ENCODE data around the gene LMAN2L. TPM values are rescaled to one million over a fixed set of nuclear protein-coding genes. Genes with fewer than 3 reads are reported as not detected.

LMAN2L gene
- polyA plus RNA-seq, 1 experiment = 29.6 TPM

DNA sequence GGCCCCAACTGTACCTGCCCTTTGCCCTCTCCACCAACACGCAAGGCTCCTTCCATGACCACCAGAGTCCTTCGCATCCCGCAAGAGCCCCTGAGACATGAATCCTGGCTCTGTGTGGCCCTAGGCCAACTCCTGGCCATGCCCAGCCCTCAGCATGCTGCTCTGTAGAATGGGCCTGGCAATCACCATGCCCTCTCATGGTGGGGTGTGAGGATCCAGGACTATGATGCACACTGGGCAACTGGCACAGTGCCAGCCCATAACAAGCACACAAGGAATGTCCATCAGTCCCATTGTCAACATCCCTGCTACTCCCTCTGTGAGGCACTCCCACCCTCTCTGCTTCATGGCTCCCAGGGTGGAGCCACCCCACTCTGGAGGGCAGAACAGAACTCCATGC lies 52.6 kb downstream of the LMAN2L start:
- TF ChIP-seq, protein P1, sequence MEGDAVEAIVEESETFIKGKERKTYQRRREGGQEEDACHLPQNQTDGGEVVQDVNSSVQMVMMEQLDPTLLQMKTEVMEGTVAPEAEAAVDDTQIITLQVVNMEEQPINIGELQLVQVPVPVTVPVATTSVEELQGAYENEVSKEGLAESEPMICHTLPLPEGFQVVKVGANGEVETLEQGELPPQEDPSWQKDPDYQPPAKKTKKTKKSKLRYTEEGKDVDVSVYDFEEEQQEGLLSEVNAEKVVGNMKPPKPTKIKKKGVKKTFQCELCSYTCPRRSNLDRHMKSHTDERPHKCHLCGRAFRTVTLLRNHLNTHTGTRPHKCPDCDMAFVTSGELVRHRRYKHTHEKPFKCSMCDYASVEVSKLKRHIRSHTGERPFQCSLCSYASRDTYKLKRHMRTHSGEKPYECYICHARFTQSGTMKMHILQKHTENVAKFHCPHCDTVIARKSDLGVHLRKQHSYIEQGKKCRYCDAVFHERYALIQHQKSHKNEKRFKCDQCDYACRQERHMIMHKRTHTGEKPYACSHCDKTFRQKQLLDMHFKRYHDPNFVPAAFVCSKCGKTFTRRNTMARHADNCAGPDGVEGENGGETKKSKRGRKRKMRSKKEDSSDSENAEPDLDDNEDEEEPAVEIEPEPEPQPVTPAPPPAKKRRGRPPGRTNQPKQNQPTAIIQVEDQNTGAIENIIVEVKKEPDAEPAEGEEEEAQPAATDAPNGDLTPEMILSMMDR (IDR thresholded peaks at IDR 0.05; ENCODE audit: insufficient read depth, low read depth, low read length) = no peak
- DNase-seq (ENCODE audit: low read depth) = no peak
- H3K27me3 ChIP-seq (ENCODE audit: control insufficient read depth, insufficient read depth, low read length) = peaks cover 4% of the 10 kb centered on the region
- H3K4me3 ChIP-seq (ENCODE audit: low read depth, low read length) = no peak overlapping the region
- H3K36me3 ChIP-seq (ENCODE audit: control insufficient read depth, insufficient read depth, low read length) = no peaks in the 10 kb centered on the region
- ChIA-PET CTCF (interaction anchor here (0.7 to 0.8 kb wide), 2 partner anchors 12 to 19 kb away, joined by 3 read pairs; no protein-coding TSS in a partner anchor), POLR2A (no interaction called here)

DNA sequence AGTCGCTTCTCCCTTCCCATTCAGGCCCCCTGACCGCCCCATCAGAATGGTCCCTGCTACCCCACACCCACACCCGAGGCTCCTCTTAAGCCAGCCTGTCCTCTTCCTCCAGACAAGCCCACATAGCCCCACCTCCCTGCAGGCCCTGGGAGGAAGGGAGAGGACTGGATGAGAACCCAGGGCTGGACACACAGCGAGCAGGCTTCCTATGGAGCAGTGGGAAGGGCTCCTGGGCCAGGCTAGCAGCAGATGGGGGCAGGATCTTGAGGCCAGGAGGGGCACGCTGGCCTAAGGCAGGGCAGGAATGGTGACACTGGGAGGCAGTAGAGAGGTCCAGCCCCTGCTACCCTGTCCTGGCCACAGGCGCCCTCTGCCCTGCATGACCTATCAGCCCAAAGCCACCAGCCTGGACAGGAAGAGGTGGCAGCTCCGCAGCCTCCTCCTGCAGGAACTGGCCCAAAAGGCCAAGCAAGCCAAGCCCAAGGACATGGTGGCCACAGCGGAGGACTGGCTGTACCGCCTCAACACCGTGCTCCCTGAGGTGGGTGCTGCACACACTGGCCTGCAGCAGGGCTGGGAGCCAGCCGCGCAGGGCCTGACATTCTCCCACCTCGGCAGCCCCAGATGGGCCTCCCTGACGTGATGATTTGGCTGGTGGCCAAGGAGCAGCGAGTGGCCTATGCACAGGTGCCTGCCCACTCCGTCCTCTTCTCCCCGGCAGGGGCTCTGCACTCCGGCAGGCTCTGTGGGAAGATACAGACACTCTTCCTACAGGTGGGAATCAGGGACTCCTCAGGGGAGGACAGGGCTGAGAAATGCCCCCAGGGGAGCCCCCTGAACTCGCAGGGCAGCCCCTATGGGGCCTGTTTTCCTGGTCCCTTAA lies 54.0 kb downstream of the LMAN2L start:
- TF ChIP-seq, protein P1 (IDR thresholded peaks at IDR 0.05; ENCODE audit: insufficient read depth, low read depth, low read length) = no peak
- DNase-seq (ENCODE audit: low read depth) = no peak
- POLR2A ChIA-PET = no interaction called here
- Histone ChIP-seq H3K27me3 (ENCODE audit: control insufficient read depth, insufficient read depth, low read length) (peaks cover 4% of the 10 kb centered on the region), H3K4me3 (ENCODE audit: low read depth, low read length) (no peak overlapping the region), H3K36me3 (ENCODE audit: control insufficient read depth, insufficient read depth, low read length) (no peaks in the 10 kb centered on the region)
- CTCF ChIA-PET = no interaction called here

DNA sequence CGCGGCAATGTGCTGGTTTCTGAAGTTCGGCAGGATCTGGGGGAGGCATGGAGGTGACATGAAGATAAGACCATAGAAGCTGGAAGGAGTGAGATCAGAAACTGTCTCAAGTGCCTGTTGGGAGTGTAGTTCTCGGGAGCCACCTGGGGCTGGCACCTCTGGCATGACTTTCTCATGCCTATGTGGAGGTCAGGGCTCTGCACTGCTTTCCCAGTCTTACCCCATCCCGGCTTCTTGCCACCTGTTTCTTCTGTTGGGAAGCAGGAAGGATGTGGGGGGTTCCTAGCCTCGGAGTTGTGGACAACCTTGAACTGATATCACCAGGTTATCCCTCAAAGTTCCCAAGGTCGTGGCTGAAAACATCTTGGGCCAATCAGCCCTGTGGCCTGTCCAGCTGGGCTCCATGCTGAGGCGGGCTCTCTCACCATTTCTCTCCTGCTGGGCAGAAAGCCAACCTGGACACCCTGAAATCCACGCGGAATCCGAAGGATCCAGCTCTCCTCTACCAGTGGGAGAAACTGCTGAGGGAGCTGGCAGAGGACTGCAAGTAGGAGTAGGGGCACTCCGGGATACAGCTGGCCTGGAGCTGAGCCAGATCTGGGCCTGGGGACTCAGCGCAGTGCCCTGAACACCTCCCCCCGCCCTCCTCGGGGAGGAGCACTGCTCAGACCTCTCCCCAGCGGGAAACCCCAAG lies 54.8 kb downstream of the LMAN2L start:
- Histone ChIP-seq H3K27me3 (ENCODE audit: control insufficient read depth, insufficient read depth, low read length) (peaks cover 4% of the 10 kb centered on the region), H3K4me3 (ENCODE audit: low read depth, low read length) (no peak overlapping the region), H3K36me3 (ENCODE audit: control insufficient read depth, insufficient read depth, low read length) (no peaks in the 10 kb centered on the region)
- ChIA-PET CTCF (no interaction called here), POLR2A (no interaction called here)
- no peak for DNase-seq (ENCODE audit: low read depth)
- TF ChIP-seq, protein P1 (IDR thresholded peaks at IDR 0.05; ENCODE audit: insufficient read depth, low read depth, low read length) = no peak

DNA sequence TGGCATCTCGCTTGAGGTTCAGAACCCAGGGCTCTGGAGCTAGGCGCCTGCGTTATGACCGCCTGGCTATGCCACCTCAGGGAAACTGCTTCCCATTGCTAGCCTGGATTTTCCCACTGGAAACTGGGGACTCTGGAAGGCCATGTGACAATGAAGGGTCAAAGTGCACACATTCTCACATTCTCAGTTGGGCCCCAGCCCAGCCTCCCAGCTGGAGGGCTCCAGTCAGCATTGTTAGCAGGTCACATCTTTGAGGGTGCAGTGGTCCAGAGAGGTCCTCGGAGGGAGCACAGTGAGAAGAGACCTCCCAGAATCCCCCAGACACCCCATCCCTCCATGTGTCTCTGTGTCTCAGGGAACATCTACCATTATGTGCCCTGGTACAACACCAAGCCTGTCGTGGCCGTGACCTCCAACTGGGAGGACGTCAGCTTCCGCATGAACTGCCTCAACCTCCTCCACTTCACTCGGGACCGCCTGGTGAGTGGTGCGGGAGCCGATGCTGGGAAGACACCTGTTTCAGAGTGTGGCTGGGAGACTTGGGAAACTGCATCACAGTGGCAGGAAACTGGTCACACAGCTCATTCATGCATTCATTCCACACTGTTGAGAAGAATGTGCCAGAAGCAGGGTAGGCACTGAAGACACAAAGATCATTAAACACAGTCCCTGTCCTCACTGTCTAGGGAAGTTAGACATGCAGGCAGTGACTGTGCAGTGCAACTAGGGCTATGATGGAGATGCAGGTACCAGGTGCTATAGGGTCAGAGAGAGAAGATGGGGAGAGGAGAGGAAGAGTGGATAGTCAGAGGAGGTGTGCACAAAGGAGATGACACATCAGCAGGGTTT lies 55.7 kb downstream of the LMAN2L start:
- TF ChIP-seq, protein P1 (IDR thresholded peaks at IDR 0.05; ENCODE audit: insufficient read depth, low read depth, low read length) = no peak
- Histone ChIP-seq H3K27me3 (ENCODE audit: control insufficient read depth, insufficient read depth, low read length) (peaks cover 6% of the 10 kb centered on the region), H3K36me3 (ENCODE audit: control insufficient read depth, insufficient read depth, low read length) (no peaks in the 10 kb centered on the region), H3K4me3 (ENCODE audit: low read depth, low read length) (no peak overlapping the region)
- POLR2A ChIA-PET = no interaction called here
- CTCF ChIA-PET = interaction anchor here (0.7 to 1.0 kb wide), 2 partner anchors 10 to 130 kb away, joined by 3 to 6 read pairs; no protein-coding TSS in a partner anchor
- no peak for DNase-seq (ENCODE audit: low read depth)

Measured in BJ (cell line).